ENCODE results near the gene FUCA2.
"Not testable (repeated sequence)": the region's sequence is repeated elsewhere in the genome, so short reads cannot be mapped to it uniquely, and the experiment has no call there.

DNA sequence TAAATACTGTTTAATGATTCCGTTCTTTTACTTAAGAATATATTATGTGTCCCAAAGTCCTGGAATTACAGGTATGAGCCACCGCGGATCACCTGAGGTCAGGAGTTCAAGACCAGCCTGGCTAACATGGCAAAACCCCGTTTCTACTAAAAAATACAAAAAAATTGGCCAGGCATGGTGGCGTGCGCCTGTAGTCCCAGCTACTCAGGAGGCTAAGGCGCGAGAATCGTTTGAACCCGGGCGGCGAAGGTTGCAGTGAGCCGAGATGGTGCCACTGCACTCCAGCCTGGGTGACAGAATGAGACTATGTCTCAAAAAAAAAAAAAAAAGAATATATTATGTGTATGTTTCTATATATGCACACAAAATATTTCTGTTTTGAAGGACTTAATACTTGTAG, 1.2 kb downstream of the FUCA2 start:
- TF ChIP-seq, protein P1, sequence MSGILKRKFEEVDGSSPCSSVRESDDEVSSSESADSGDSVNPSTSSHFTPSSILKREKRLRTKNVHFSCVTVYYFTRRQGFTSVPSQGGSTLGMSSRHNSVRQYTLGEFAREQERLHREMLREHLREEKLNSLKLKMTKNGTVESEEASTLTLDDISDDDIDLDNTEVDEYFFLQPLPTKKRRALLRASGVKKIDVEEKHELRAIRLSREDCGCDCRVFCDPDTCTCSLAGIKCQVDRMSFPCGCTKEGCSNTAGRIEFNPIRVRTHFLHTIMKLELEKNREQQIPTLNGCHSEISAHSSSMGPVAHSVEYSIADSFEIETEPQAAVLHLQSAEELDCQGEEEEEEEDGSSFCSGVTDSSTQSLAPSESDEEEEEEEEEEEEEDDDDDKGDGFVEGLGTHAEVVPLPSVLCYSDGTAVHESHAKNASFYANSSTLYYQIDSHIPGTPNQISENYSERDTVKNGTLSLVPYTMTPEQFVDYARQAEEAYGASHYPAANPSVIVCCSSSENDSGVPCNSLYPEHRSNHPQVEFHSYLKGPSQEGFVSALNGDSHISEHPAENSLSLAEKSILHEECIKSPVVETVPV (CRISPR knock-in tag; IDR thresholded peaks at IDR 0.05): not testable (repeated sequence)
- TF ChIP-seq TCF4 (CRISPR knock-in tag; IDR thresholded peaks at IDR 0.05; ENCODE audit: borderline replicate concordance); PPARA (CRISPR knock-in tag; IDR thresholded peaks at IDR 0.05; ENCODE audit: borderline replicate concordance); OSR1 (CRISPR knock-in tag; IDR thresholded peaks at IDR 0.05); ZNF8 (CRISPR knock-in tag; IDR thresholded peaks at IDR 0.05); ZC3H10 (CRISPR knock-in tag; IDR thresholded peaks at IDR 0.05); ISL1 (CRISPR knock-in tag; IDR thresholded peaks at IDR 0.05); RARB (CRISPR knock-in tag; IDR thresholded peaks at IDR 0.05); CSDC2 (CRISPR knock-in tag; IDR thresholded peaks at IDR 0.05): not testable (repeated sequence)
- TF ChIP-seq, protein P2, sequence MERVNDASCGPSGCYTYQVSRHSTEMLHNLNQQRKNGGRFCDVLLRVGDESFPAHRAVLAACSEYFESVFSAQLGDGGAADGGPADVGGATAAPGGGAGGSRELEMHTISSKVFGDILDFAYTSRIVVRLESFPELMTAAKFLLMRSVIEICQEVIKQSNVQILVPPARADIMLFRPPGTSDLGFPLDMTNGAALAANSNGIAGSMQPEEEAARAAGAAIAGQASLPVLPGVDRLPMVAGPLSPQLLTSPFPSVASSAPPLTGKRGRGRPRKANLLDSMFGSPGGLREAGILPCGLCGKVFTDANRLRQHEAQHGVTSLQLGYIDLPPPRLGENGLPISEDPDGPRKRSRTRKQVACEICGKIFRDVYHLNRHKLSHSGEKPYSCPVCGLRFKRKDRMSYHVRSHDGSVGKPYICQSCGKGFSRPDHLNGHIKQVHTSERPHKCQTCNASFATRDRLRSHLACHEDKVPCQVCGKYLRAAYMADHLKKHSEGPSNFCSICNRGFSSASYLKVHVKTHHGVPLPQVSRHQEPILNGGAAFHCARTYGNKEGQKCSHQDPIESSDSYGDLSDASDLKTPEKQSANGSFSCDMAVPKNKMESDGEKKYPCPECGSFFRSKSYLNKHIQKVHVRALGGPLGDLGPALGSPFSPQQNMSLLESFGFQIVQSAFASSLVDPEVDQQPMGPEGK (CRISPR knock-in tag; IDR thresholded peaks at IDR 0.05; ENCODE audit: borderline replicate concordance): not testable (repeated sequence)
- TF ChIP-seq, protein P3, sequence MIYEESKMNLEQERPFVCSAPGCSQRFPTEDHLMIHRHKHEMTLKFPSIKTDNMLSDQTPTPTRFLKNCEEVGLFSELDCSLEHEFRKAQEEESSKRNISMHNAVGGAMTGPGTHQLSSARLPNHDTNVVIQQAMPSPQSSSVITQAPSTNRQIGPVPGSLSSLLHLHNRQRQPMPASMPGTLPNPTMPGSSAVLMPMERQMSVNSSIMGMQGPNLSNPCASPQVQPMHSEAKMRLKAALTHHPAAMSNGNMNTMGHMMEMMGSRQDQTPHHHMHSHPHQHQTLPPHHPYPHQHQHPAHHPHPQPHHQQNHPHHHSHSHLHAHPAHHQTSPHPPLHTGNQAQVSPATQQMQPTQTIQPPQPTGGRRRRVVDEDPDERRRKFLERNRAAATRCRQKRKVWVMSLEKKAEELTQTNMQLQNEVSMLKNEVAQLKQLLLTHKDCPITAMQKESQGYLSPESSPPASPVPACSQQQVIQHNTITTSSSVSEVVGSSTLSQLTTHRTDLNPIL (CRISPR knock-in tag; IDR thresholded peaks at IDR 0.05; ENCODE audit: low read depth): not testable (repeated sequence)
- TF ChIP-seq, protein P4, sequence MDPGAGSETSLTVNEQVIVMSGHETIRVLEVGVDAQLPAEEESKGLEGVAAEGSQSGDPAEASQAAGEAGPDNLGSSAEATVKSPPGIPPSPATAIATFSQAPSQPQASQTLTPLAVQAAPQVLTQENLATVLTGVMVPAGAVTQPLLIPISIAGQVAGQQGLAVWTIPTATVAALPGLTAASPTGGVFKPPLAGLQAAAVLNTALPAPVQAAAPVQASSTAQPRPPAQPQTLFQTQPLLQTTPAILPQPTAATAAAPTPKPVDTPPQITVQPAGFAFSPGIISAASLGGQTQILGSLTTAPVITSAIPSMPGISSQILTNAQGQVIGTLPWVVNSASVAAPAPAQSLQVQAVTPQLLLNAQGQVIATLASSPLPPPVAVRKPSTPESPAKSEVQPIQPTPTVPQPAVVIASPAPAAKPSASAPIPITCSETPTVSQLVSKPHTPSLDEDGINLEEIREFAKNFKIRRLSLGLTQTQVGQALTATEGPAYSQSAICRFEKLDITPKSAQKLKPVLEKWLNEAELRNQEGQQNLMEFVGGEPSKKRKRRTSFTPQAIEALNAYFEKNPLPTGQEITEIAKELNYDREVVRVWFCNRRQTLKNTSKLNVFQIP (CRISPR knock-in tag; IDR thresholded peaks at IDR 0.05; ENCODE audit: borderline replicate concordance, low read depth): not testable (repeated sequence)
- TF ChIP-seq, protein P5, sequence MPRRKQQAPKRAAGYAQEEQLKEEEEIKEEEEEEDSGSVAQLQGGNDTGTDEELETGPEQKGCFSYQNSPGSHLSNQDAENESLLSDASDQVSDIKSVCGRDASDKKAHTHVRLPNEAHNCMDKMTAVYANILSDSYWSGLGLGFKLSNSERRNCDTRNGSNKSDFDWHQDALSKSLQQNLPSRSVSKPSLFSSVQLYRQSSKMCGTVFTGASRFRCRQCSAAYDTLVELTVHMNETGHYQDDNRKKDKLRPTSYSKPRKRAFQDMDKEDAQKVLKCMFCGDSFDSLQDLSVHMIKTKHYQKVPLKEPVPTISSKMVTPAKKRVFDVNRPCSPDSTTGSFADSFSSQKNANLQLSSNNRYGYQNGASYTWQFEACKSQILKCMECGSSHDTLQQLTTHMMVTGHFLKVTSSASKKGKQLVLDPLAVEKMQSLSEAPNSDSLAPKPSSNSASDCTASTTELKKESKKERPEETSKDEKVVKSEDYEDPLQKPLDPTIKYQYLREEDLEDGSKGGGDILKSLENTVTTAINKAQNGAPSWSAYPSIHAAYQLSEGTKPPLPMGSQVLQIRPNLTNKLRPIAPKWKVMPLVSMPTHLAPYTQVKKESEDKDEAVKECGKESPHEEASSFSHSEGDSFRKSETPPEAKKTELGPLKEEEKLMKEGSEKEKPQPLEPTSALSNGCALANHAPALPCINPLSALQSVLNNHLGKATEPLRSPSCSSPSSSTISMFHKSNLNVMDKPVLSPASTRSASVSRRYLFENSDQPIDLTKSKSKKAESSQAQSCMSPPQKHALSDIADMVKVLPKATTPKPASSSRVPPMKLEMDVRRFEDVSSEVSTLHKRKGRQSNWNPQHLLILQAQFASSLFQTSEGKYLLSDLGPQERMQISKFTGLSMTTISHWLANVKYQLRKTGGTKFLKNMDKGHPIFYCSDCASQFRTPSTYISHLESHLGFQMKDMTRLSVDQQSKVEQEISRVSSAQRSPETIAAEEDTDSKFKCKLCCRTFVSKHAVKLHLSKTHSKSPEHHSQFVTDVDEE (CRISPR knock-in tag; IDR thresholded peaks at IDR 0.05): not testable (repeated sequence)

Measured in SK-N-SH treated with all-trans-retinoic acid at 6 μM for 48 hours (cell line).